Left lung (tissue), 10 donors: ENCODE results near the gene CHKB. TPM values are rescaled to one million over a fixed set of nuclear protein-coding genes. Genes with fewer than 3 reads are reported as not detected.
A peak's percentile ranks its signal among the peaks of the same experiment; 100 is the strongest.
"Not testable (repeated sequence)": the region's sequence is repeated elsewhere in the genome, so short reads cannot be mapped to it uniquely, and the experiment has no call there.

Experiments
- ATAC-seq: fragments of 200-7000 bp; cut with Tn5 transposase; one replicate; pipeline ENCODE4 v1.9.1; 2020; ENCODE audit warnings: moderate library complexity
- DNase-seq, 4 donors: peaks; one replicate each; pipeline ENCODE4 v3.0.0-alpha.2; 2013 to 2020
- H3K27ac ChIP-seq, 2 donors: fragments of 200-600 bp; sonication (generic) in 1 of 2; one replicate each; pipeline versions ENCODE4 v1.5.0 to v1.8.0; 2020 to 2021
- H3K27me3 ChIP-seq, 2 donors: fragments of 200-600 bp; sonication (generic) in 1 of 2; one replicate each; pipeline versions ENCODE4 v1.5.0 to v1.8.0; 2020 to 2021
- H3K36me3 ChIP-seq, 2 donors: fragments of 200-600 bp; sonication (generic) in 1 of 2; one replicate each; pipeline versions ENCODE4 v1.5.0 to v1.8.0; 2020 to 2021
- H3K4me1 ChIP-seq, 2 donors: fragments of 200-600 bp; one replicate each; pipeline ENCODE4 v1.8.0; 2021
- H3K4me3 ChIP-seq, 2 donors: fragments of 200-600 bp; sonication (generic) in 1 of 2; one replicate each; pipeline versions ENCODE4 v1.5.0 to v1.8.0; 2020 to 2021; ENCODE audit warnings: mild to moderate bottlenecking in 1 of 2
- H3K9me3 ChIP-seq, 2 donors: fragments of 200-600 bp; sonication (generic) in 1 of 2; one replicate each; pipeline versions ENCODE4 v1.5.0 to v1.8.0; 2020 to 2021
- CTCF ChIP-seq, 2 donors: fragments of 200-600 bp; sonication (generic) in 1 of 2; IDR thresholded peaks; one replicate each; pipeline versions ENCODE4 v1.5.0 to v1.8.0; 2021; ENCODE audit warnings: antibody characterized with exemption in 2 of 2
- intact Hi-C, 2 donors: fragments of 100-400 bp; cut with DNase I; formaldehyde crosslinking; loops; one replicate each; pipeline versions ENCODE4 v1.11.2 to v1.14.2; 2022
- polyA plus RNA-seq, 6 donors: library from polyadenylated mRNA; unstranded; fragments of 120-200 nt; gene quantifications; one replicate each; pipeline ENCODE4 v1.2.1, GENCODE V29; 2013; ENCODE audit not compliant: insufficient read length in 6 of 6
- total RNA-seq, 2 donors: library from RNA; stranded (reverse); fragmentation: NEBNext Ultra II Directional; extraction: Animal tissue kit (Norgen Biotek cat#: 25700); gene quantifications; one replicate each; pipeline ENCODE4 v1.2.1, GENCODE V29; 2021
- donor health status: DM: no; HTN: yes; CAD: no.
- donor health status: DM: no; HTN: no; CAD: no.

Gene CHKB
- total and polyA plus RNA-seq, 8 donors: 67.4 to 94.0 (median 83.8) TPM

- no peak overlapping the region for H3K27ac ChIP-seq
- DNase-seq: peak in 1 of 4 donors; percentile 59
- TF ChIP-seq CTCF (IDR thresholded peaks at IDR 0.05): no peak
- H3K9me3 ChIP-seq: no peaks in the 10 kb centered on the region
- intact Hi-C loops: no loop called here
- H3K4me1 ChIP-seq: peaks cover 3 to 11% of the 10 kb centered on the region in 2 donors
- ATAC-seq: no peak
- no peak overlapping the region for H3K4me3 ChIP-seq
- peaks cover 3 to 83% of the 10 kb centered on the region in 2 donors for H3K27me3 ChIP-seq
- no peaks in the 10 kb centered on the region for H3K36me3 ChIP-seq
Observed at GRCh38 chr22:50608996-50609395, 26.3 kb upstream of the CHKB start.

GRCh38 chr22:50608058-50608840 is 25.6 kb upstream of the CHKB start:
- H3K9me3 ChIP-seq, intact Hi-C loops, H3K4me1 ChIP-seq, ATAC-seq, H3K27ac ChIP-seq, H3K36me3 ChIP-seq, H3K4me3 ChIP-seq: not testable (repeated sequence)
- DNase-seq: peak in 1 of 4 donors; percentile 54
- peaks cover 10 to 86% of the 10 kb centered on the region in 2 donors for H3K27me3 ChIP-seq

- peak in 1 of 4 donors; percentile 43 for DNase-seq
- H3K9me3 ChIP-seq: no peaks in the 10 kb centered on the region
- no peaks in the 10 kb centered on the region for H3K36me3 ChIP-seq
- intact Hi-C loops: no loop called here
- TF ChIP-seq CTCF (IDR thresholded peaks at IDR 0.05): no peak
- H3K27me3 ChIP-seq: peaks cover 13 to 87% of the 10 kb centered on the region in 2 donors
- H3K4me3 ChIP-seq: no peak overlapping the region
- no peak overlapping the region for H3K27ac ChIP-seq
- peaks cover 0 to 4% of the 10 kb centered on the region in 2 donors for H3K4me1 ChIP-seq
- no peak for ATAC-seq
Observed at GRCh38 chr22:50607659-50608020, 25.0 kb upstream of the CHKB start.

GRCh38 chr22:50606946-50607658 is 24.5 kb upstream of the CHKB start:
- no peak for ATAC-seq
- no peaks in the 10 kb centered on the region for H3K36me3 ChIP-seq
- no peak for TF ChIP-seq CTCF (IDR thresholded peaks at IDR 0.05)
- intact Hi-C loops: no loop called here
- H3K9me3 ChIP-seq: no peaks in the 10 kb centered on the region
- DNase-seq: peak in 1 of 4 donors; percentile 58
- H3K27ac ChIP-seq: no peak overlapping the region
- H3K27me3 ChIP-seq: peaks cover 13 to 87% of the 10 kb centered on the region in 2 donors
- no peaks in the 10 kb centered on the region for H3K4me1 ChIP-seq
- H3K4me3 ChIP-seq: no peak overlapping the region

- no peak overlapping the region for H3K27ac ChIP-seq
- no peaks in the 10 kb centered on the region for H3K4me1 ChIP-seq
- no peaks in the 10 kb centered on the region for H3K36me3 ChIP-seq
- DNase-seq (no peak), ATAC-seq (no peak)
- H3K27me3 ChIP-seq: peaks cover 14 to 89% of the 10 kb centered on the region in 2 donors
- H3K4me3 ChIP-seq: no peak overlapping the region
- no peaks in the 10 kb centered on the region for H3K9me3 ChIP-seq
- no peak for TF ChIP-seq CTCF (IDR thresholded peaks at IDR 0.05)
- intact Hi-C loops: no loop called here
Observed at GRCh38 chr22:50606165-50606945, 23.7 kb upstream of the CHKB start.
